ENCODE results near the gene WFDC12. TPM values are rescaled to one million over a fixed set of nuclear protein-coding genes. Genes with fewer than 3 reads are reported as not detected.

The WFDC12 gene
- total RNA-seq, 1 donor from 2014 or later, result not detected

- no peak for TF ChIP-seq CTCF (IDR thresholded peaks at IDR 0.05; ENCODE audit: unreplicated experiment)
- Mint-ChIP-seq H3K4me3 (ENCODE audit: unreplicated experiment) (no peak overlapping the region), H3K9me3 (ENCODE audit: unreplicated experiment) (no peaks in the 10 kb centered on the region)
Measured at GRCh38 chr20:45092898-45093297, 31.4 kb downstream of the WFDC12 start.

GRCh38 chr20:45091366-45091765 is 32.9 kb downstream of the WFDC12 start:
- Mint-ChIP-seq H3K36me3 (ENCODE audit: low read depth, unreplicated experiment) (peaks cover 2% of the 10 kb centered on the region), H3K4me3 (ENCODE audit: unreplicated experiment) (no peak overlapping the region), H3K27me3 (ENCODE audit: unreplicated experiment) (peaks cover 6% of the 10 kb centered on the region), H3K27ac (ENCODE audit: unreplicated experiment) (no peak overlapping the region), H3K4me1 (ENCODE audit: unreplicated experiment) (no peaks in the 10 kb centered on the region), H3K9me3 (ENCODE audit: unreplicated experiment) (no peaks in the 10 kb centered on the region)
- DNase-seq (ENCODE audit: low spot score), result no peak
- no peak for TF ChIP-seq CTCF (IDR thresholded peaks at IDR 0.05; ENCODE audit: unreplicated experiment)

More at GRCh38 chr20:45092898-45093297, 31.4 kb downstream of the WFDC12 start:
- no peak overlapping the region for H3K27ac Mint-ChIP-seq (ENCODE audit: unreplicated experiment)
- H3K4me1 Mint-ChIP-seq (ENCODE audit: unreplicated experiment), result peaks cover 3% of the 10 kb centered on the region
- peaks cover 11% of the 10 kb centered on the region for H3K27me3 Mint-ChIP-seq (ENCODE audit: unreplicated experiment)
- DNase-seq (ENCODE audit: low spot score), result no peak
- no peaks in the 10 kb centered on the region for H3K36me3 Mint-ChIP-seq (ENCODE audit: low read depth, unreplicated experiment)

GRCh38 chr20:45090481-45090880 is 33.8 kb downstream of the WFDC12 start:
- Mint-ChIP-seq H3K9me3 (ENCODE audit: unreplicated experiment) (no peaks in the 10 kb centered on the region), H3K27me3 (ENCODE audit: unreplicated experiment) (peaks cover 9% of the 10 kb centered on the region), H3K4me3 (ENCODE audit: unreplicated experiment) (no peak overlapping the region), H3K4me1 (ENCODE audit: unreplicated experiment) (peaks cover 4% of the 10 kb centered on the region), H3K27ac (ENCODE audit: unreplicated experiment) (no peak overlapping the region), H3K36me3 (ENCODE audit: low read depth, unreplicated experiment) (peaks cover 3% of the 10 kb centered on the region)
- TF ChIP-seq CTCF (IDR thresholded peaks at IDR 0.05; ENCODE audit: unreplicated experiment), result no peak
- no peak for DNase-seq (ENCODE audit: low spot score)

GRCh38 chr20:45088247-45088646 is 36.0 kb downstream of the WFDC12 start:
- peaks cover 8% of the 10 kb centered on the region for H3K27me3 Mint-ChIP-seq (ENCODE audit: unreplicated experiment)
- no peak overlapping the region for H3K27ac Mint-ChIP-seq (ENCODE audit: unreplicated experiment)
- no peak overlapping the region for H3K4me3 Mint-ChIP-seq (ENCODE audit: unreplicated experiment)
- H3K4me1 Mint-ChIP-seq (ENCODE audit: unreplicated experiment), result peaks cover 8% of the 10 kb centered on the region
- no peaks in the 10 kb centered on the region for H3K9me3 Mint-ChIP-seq (ENCODE audit: unreplicated experiment)
- no peak for DNase-seq (ENCODE audit: low spot score)
- peaks cover 6% of the 10 kb centered on the region for H3K36me3 Mint-ChIP-seq (ENCODE audit: low read depth, unreplicated experiment)
- TF ChIP-seq CTCF (IDR thresholded peaks at IDR 0.05; ENCODE audit: unreplicated experiment), result no peak

GRCh38 chr20:45087814-45088213 is 36.5 kb downstream of the WFDC12 start:
- Mint-ChIP-seq H3K36me3 (ENCODE audit: low read depth, unreplicated experiment) (peaks cover 10% of the 10 kb centered on the region), H3K9me3 (ENCODE audit: unreplicated experiment) (peaks cover 2% of the 10 kb centered on the region), H3K4me1 (ENCODE audit: unreplicated experiment) (peaks cover 8% of the 10 kb centered on the region), H3K27ac (ENCODE audit: unreplicated experiment) (no peak overlapping the region), H3K27me3 (ENCODE audit: unreplicated experiment) (peaks cover 8% of the 10 kb centered on the region), H3K4me3 (ENCODE audit: unreplicated experiment) (no peak overlapping the region)
- no peak for TF ChIP-seq CTCF (IDR thresholded peaks at IDR 0.05; ENCODE audit: unreplicated experiment)
- DNase-seq (ENCODE audit: low spot score), result no peak
